ENCODE data around the gene CACNG5.

The CACNG5 gene

DNA sequence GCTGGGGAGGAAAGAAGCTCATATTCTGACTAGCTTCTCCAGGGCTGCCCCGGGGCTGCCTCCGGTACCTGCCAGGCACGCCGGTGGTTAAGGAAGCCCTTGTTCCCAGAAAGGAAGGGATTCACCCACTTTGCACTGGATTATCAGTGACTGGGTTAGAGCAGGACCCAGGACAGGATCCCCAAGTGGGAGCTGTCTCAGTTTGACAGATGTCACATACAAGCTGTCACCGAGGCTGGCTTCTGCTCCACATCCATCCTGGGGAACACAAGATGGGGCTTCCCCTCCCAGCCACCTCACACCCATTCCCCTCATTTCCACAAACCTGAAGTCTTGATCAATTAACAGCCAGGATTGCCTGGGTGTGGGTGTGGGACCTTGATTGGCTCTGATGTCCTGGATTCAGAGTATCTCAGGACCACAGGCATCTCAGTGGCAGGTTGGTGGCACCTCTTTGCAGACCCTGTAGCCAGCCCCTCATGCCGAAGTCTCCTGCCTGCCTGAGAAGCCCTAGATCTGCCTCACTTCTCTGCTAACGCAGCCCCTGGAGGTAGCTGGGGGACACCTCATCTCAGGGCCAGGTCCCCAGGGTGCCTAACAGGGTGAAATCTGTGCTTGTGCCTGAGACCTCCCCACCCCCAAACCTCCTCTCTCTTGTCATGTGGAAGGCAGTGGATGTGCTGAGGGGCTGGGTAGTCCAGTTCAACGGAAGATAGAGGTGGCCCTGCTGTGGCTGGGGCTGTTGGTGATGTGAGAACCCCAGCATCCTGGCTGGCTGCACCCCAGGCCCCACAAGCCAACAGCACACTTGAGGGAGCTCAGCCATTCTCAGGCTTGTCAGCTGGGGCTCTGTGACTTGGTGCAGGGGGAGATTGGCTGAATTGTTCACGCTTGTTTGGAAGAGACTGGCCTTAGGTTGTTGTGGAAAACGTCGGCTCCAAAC lies 1.4 kb downstream of the CACNG5 start:
- H3K36me3 ChIP-seq: no peaks in the 10 kb centered on the region
- DNase-seq: peak in 1 of 2 donors; percentile 45
- H3K9me3 ChIP-seq: no peaks in the 10 kb centered on the region
- intact Hi-C loops (cut with DNase I; ENCODE audit: low total_unique reads): no loop called here
- no peak overlapping the region for H3K27ac ChIP-seq
- peaks cover 0 to 3% (median 0%) of the 10 kb centered on the region in 4 donors for H3K4me1 ChIP-seq
- peaks cover 0 to 61% of the 10 kb centered on the region in 2 donors for H3K27me3 ChIP-seq
- H3K4me3 ChIP-seq: no peak overlapping the region
- TF ChIP-seq, protein P1, sequence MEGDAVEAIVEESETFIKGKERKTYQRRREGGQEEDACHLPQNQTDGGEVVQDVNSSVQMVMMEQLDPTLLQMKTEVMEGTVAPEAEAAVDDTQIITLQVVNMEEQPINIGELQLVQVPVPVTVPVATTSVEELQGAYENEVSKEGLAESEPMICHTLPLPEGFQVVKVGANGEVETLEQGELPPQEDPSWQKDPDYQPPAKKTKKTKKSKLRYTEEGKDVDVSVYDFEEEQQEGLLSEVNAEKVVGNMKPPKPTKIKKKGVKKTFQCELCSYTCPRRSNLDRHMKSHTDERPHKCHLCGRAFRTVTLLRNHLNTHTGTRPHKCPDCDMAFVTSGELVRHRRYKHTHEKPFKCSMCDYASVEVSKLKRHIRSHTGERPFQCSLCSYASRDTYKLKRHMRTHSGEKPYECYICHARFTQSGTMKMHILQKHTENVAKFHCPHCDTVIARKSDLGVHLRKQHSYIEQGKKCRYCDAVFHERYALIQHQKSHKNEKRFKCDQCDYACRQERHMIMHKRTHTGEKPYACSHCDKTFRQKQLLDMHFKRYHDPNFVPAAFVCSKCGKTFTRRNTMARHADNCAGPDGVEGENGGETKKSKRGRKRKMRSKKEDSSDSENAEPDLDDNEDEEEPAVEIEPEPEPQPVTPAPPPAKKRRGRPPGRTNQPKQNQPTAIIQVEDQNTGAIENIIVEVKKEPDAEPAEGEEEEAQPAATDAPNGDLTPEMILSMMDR (IDR thresholded peaks at IDR 0.05): no peak

- Histone ChIP-seq H3K4me3 (no peak overlapping the region), H3K4me1 (peaks cover 0 to 3% (median 0%) of the 10 kb centered on the region in 4 donors), H3K9me3 (no peaks in the 10 kb centered on the region), H3K36me3 (no peaks in the 10 kb centered on the region), H3K27ac (no peak overlapping the region), H3K27me3 (peaks cover 0 to 58% of the 10 kb centered on the region in 2 donors)
- TF ChIP-seq, protein P1 (IDR thresholded peaks at IDR 0.05): no peak
- DNase-seq: peak in 1 of 2 donors; percentile 16
- intact Hi-C loops (cut with DNase I; ENCODE audit: low total_unique reads): no loop called here
Measured at GRCh38 chr17:66837226-66837625, 2.3 kb downstream of the CACNG5 start.

DNA sequence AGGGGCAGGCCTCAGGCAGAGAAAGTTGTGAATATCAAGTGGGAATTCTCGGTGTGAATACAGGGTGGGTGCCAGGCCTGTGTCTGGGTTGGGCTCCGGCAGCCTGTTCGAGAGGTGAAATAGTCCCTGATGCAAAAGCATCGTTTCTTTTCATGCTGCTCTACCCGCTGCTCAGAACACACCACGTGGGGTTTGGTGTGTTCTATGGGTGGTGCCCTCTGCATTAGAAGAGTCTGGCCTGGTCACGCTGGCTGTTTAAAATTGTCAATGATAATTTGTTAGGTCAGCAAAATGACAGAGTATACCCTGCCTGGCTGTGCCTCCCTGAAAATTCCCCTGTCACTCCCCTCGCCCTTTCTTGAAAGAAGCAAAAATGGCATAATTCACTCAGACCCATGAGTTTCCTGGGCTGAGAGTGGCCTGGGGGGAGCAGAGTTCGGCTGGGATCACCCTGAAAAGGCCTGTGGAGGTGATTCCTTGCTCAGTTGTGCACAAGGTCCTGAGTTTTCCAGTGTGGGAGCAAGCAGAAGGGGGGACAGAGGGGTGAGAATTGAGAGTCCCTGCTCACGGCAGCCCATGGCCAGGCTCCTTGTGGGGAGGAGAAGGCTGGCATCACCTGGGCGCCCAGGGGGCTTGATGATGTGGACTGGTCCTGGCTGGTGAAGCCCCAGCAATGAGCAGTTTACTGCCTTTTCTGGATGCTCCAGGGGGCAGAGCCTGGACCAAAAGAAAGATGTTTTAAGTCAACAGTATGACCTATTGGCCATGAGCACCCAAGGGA lies 3.2 kb downstream of the CACNG5 start:
- peak in 1 of 2 donors; percentile 24 for DNase-seq
- peaks cover 0 to 62% of the 10 kb centered on the region in 2 donors for H3K27me3 ChIP-seq
- intact Hi-C loops (cut with DNase I; ENCODE audit: low total_unique reads): no loop called here

GRCh38 chr17:66839616-66840015 lies 4.7 kb downstream of the CACNG5 start:
- H3K4me1 ChIP-seq: peaks cover 0 to 3% (median 0%) of the 10 kb centered on the region in 4 donors
- H3K9me3 ChIP-seq: no peaks in the 10 kb centered on the region
- no peak overlapping the region for H3K4me3 ChIP-seq
- TF ChIP-seq, protein P1 (IDR thresholded peaks at IDR 0.05): no peak
- H3K36me3 ChIP-seq: no peaks in the 10 kb centered on the region
- H3K27ac ChIP-seq: no peak overlapping the region
- intact Hi-C loops (cut with DNase I; ENCODE audit: low total_unique reads): no loop called here
- DNase-seq: no peak
- peaks cover 0 to 50% of the 10 kb centered on the region in 2 donors for H3K27me3 ChIP-seq

More for the DNA sequence above, 3.2 kb downstream of the CACNG5 start:
- TF ChIP-seq, protein P1 (IDR thresholded peaks at IDR 0.05): no peak
- H3K27ac ChIP-seq: no peak overlapping the region
- H3K4me3 ChIP-seq: no peak overlapping the region
- no peaks in the 10 kb centered on the region for H3K36me3 ChIP-seq
- peaks cover 0 to 3% (median 0%) of the 10 kb centered on the region in 4 donors for H3K4me1 ChIP-seq
- no peaks in the 10 kb centered on the region for H3K9me3 ChIP-seq

DNA sequence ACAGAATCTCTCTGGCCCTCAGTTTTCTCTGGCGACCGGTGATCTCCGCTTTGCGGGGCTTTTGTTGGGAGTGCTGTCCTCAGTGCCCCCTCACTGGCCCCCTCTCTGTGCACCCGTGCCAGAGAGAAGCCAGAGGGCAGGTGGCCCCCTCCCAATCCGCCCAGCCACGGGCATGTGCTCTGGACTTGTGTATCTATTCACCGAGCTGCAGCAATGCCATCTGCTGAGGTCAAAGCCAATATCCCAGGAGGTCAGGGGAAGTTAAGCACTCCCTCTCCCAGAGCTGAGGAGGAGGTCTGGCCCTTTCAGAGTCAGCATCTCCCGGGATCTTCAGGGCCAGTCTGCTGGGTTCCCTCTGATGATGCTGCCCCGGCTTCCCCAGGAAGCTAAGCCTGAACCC lies 5.1 kb downstream of the CACNG5 start:
- intact Hi-C loops (cut with DNase I; ENCODE audit: low total_unique reads): no loop called here
- Histone ChIP-seq H3K4me3 (no peak overlapping the region), H3K4me1 (no peaks in the 10 kb centered on the region), H3K9me3 (no peaks in the 10 kb centered on the region), H3K27me3 (peaks cover 0 to 46% of the 10 kb centered on the region in 2 donors), H3K27ac (no peak overlapping the region), H3K36me3 (no peaks in the 10 kb centered on the region)
- TF ChIP-seq, protein P1 (IDR thresholded peaks at IDR 0.05): no peak
- DNase-seq: no peak
